ENCODE results near the gene TPCN1. TPM values are rescaled to one million over a fixed set of nuclear protein-coding genes. Genes with fewer than 3 reads are reported as not detected.

TPCN1 gene
- total RNA-seq, 1 donor from 2014 or later: 8.2 TPM

DNA sequence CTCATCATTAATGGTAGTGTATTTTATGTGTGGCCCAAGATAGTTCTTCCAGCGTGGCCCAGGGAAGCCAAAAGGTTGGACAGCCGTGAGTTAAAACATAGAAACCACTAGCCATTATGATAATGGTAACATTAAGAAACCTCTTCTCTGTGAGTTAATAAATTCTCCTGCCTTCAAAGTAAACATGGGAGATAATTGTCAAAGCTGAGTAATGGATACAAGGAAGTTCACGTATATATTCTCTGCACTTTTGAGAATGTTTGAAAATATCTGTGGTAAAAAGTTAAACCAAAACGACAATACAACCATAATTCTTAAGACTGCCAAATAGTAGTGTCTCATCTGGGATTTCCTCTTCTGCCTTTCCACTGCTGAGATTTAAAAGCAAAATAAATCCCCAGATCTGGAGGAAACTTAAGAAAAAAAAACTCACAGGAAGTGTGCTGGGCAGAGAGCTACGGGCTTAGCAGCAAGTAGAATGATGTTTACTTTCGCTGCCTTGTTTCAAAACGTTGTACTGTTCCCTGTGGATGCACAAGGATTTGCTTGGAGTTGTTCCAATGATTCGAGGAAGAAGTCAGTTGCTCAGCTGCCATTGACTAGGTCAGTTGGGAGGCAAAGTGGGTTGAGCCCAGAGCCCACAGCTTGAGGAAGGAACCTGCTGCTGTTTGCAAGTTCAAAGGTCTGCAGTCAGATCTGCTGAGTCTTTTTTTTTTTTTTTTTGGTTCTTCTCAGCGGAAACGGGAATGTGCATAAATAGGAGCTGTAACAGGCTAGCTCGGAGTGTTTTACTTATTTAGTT lies 1.7 kb downstream of the TPCN1 start:
- DNase-seq (ENCODE audit: low read depth, low spot score): peak; percentile 93

- no peak for DNase-seq (ENCODE audit: low read depth, low spot score)
Observed at GRCh38 chr12:113224955-113225354, 3.7 kb downstream of the TPCN1 start.

GRCh38 chr12:113226696-113227568 lies 5.7 kb downstream of the TPCN1 start:
- no peak for DNase-seq (ENCODE audit: low read depth, low spot score)

DNA sequence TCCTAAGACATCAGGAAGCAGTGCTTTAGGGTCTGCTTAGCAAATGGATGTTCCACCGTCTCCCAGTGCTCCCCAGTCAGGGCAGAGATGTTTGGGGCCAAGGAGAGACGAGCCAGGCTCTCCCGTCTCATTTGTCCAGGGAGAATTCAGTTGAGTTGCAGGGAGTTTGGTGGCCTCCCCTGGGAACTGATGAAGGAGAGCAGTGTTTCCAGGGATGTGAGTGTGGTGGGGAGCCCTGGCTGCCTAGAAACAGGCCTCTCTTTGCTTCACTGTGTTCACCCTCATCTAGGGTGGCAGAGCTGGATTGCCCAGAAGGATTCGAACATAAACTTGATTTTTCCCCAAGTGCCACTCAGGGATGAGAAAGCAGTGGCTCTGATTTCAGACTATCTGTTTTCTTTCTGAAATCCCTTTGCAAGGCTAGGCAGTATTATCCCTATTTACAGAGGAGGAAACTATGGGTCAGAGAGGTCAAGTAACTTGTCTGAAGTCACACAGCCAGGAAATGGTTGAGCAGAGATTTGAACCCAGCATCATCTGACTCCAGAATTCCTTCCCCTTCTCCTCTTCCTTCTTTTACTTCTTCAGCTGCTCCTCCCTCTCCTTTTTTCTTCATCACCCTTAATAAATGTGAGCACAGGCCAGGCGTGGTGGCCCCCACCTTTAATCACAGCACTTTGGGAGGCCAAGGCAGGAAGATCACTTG lies 6.6 kb downstream of the TPCN1 start:
- no peak for DNase-seq (ENCODE audit: low read depth, low spot score)

DNA sequence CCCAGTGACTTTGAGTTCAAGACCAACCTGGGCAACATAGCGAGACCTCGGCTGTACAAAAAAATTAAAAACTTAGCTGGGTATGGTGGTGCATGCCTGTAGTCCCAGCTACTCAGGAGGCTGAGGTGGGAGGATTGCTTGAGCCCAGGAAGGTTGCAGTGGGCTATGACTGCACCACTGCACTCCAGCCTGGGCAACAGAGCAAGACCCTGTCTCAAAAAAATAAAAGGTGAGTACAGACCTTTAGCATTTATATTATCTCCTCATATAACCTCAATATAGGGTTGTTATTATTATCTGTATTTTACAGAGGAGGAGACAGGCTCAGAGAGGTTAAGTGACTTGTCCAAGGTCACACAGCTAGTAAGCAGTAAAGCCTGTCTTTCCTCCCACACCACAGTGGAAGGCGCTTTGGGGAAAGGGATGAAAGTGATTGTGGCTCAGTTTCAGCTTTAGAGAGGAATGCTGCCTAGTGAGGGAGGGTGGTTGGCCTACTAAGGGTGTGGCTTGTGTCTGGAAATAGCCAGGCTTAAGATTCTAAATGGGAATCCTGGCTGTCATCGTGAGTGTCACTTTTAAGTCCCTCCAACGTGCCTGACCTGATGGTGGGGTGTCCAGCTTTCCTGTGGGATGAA lies 7.2 kb downstream of the TPCN1 start:
- DNase-seq (ENCODE audit: low read depth, low spot score): no peak

- DNase-seq (ENCODE audit: low read depth, low spot score): no peak
Observed at GRCh38 chr12:113230315-113231234, 9.3 kb downstream of the TPCN1 start.

DNA sequence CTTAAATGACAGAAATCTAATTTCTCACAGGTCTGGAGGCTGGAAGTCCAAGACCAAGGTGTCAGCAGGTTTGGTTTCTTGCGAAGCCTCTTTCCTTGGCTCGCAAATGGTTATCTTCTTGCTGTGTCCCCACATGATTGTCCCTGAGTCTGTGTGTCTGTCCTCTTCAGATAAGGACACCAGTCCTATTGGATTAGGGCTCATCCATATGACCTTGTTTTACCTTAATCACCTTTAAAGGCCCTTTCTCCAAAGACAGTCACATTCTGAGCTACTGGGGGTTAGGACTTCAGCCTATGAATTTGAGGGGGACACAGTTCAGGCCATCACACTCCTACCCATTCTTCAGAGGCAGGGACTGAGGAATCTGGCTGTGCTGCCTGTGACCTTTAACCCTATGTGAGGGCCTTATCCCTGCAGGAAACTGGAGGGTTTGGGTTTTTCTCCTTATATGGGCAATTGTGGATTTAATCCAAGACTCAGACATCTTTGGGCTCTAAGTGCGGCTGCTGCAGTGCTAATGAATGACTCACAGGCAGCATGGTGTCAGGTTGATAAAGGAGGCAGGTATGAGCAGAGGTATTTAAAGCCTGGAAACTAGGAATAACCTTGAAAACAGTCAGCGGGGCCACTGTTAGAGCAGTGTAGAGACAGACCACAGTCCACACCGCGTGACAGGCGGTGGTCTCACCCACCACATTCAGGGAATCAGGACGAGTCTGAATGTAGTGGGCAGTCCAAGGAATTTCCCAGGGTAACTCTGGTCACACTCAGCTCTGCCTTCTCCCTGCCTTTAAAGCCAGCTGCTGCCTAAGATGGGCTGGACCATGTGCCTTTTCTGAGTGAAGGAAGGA lies 10.2 kb downstream of the TPCN1 start:
- no peak for DNase-seq (ENCODE audit: low read depth, low spot score)

- DNase-seq (ENCODE audit: low read depth, low spot score): no peak
Observed at GRCh38 chr12:113232089-113232839, 11.0 kb downstream of the TPCN1 start.

GRCh38 chr12:113232840-113233585 lies 11.7 kb downstream of the TPCN1 start:
- DNase-seq (ENCODE audit: low read depth, low spot score): no peak

DNA sequence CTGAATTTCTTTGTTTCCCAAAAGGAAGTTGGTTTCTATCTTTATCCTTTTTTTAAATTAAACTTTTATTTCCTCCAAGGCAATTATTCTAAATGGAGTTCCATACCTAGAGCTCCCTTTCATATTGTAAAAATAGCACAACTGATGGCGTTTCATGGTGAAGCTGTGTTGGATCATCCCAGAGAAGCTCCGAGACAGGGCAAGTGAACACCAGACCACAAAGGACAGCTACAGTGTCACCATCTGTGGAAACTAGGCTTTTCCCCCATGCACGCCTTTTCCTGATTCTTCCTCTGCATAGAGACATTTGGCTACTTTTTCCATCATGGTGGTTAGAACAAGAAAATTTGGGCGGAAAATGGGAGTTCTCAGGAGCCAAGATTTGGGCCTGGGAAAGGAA lies 12.7 kb downstream of the TPCN1 start:
- DNase-seq (ENCODE audit: low read depth, low spot score): no peak

DNA sequence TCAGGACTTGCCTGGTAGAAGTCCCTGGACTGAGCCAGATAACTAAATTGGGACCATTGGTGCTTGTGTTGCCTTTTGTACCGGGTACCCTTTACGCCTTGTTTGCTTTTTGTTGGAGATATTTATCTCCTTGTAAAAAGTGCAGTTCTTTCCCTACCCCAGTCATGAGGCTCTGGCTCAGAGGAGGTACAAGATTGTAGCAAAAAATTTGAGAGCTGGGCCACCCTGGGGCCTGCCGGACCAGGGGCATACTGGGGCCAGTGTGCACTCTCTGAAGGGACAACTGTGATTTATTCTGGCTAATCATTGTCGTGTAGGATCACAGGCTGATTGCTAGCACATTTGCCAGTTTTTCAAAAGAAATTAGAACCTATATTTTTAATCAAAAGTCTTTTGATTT lies 13.2 kb downstream of the TPCN1 start:
- no peak for DNase-seq (ENCODE audit: low read depth, low spot score)

GRCh38 chr12:113235976-113236375 lies 14.7 kb downstream of the TPCN1 start:
- no peak for DNase-seq (ENCODE audit: low read depth, low spot score)

- no peak for DNase-seq (ENCODE audit: low read depth, low spot score)
Observed at GRCh38 chr12:113236539-113237399, 15.5 kb downstream of the TPCN1 start.

DNA sequence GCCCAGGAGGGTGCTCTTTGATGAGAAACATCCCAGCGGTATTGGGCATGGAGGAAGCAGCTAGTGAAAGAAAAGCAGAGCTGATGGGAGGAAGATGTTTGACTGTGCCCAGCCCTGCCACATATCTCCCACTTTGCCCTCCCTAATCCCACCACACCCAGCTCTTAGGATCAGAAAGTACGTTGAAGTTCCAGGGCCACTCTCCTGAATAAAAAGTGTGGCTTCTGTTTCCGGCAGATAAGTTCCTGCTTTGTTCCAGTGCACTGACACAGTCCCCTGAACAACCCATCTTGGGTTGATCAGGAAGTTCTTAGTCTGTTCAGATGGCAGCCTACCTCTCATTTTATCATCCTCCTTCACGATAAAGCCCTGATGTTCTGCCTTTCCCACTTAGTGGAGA lies 16.5 kb downstream of the TPCN1 start:
- no peak for DNase-seq (ENCODE audit: low read depth, low spot score)

GRCh38 chr12:113238309-113238708 lies 17.0 kb downstream of the TPCN1 start:
- no peak for DNase-seq (ENCODE audit: low read depth, low spot score)

DNA sequence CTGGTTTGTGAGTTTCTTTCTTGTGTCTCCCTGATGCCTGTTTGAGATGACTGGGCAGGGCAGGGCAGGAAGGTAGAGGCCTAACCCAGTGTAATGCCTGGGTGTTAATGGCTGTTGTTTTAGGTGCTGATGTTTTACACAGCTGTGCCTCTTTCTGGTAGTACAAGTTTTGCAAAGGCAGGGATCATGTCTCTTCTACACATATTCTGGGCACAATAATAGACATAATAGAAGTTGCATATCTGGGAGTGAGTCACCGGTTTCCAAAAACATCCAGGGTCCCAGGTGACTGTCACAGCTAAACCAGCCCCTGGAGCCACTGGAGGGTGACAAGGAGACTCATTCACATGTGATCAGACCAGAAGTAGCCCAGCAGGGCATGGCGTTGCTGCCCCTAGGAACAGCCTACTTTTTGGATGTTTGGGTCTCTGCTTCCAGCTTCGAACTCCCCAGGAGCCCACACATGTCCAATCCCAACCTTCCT lies 18.1 kb downstream of the TPCN1 start:
- no peak for DNase-seq (ENCODE audit: low read depth, low spot score)

DNA sequence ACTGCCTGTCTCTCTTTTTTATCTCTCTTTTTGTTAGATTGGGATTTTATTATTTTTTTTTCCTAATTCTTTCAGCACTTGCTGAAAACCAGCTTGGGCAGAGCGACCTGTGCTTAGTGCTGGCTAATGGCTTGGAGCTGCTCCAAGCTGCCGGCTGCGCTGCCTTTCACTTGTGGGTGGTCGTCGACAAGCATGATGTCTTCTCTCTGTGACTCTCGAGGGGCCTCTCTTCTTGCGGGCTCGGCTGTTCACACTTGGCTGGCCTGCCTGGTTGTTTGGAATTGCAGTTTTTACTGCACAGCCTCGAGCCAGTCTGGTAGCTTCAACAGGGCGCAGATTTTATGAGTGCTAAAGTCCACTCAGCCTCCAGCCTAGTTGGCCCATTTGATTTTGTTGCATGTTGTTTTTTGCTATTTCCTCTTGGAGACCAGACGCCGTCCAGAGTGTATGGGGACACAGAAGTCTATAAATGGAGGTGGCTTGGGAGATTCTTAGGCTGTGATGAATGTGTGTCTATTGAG lies 18.6 kb downstream of the TPCN1 start:
- DNase-seq (ENCODE audit: low read depth, low spot score): no peak
